Ishikawa (cell line): ENCODE results near the gene GUCA2B.

Experiments used
- CEBPB ChIP-seq: IDR thresholded peaks from 2 replicates; pipeline ENCODE4 v1.6.1; 2012
- EP300 ChIP-seq: IDR thresholded peaks from 2 replicates; pipeline ENCODE4 v1.6.1; 2012; ENCODE audit warnings: borderline replicate concordance
- FOXM1 ChIP-seq: IDR thresholded peaks from 2 replicates; pipeline ENCODE4 v1.6.1; 2012; ENCODE audit warnings: low read depth, borderline replicate concordance
- NFIC ChIP-seq: IDR thresholded peaks from 2 replicates; pipeline ENCODE4 v1.6.1; 2012
- RAD21 ChIP-seq: IDR thresholded peaks from 2 replicates; pipeline ENCODE4 v1.6.1; 2012; ENCODE audit warnings: low read depth
- REST ChIP-seq: IDR thresholded peaks from 2 replicates; pipeline ENCODE4 v1.6.1; 2012; ENCODE audit warnings: low read depth, mild to moderate bottlenecking
- TCF12 ChIP-seq: IDR thresholded peaks from 2 replicates; pipeline ENCODE4 v1.6.1; 2012; ENCODE audit warnings: low read depth

- no peak for TF ChIP-seq RAD21
- TF ChIP-seq NFIC: no peak
- TF ChIP-seq EP300: no peak
- no peak for TF ChIP-seq FOXM1
- no peak for TF ChIP-seq REST
- no peak for TF ChIP-seq TCF12
- no peak for TF ChIP-seq CEBPB
Measured at GRCh38 chr1:42130061-42130660, 23.0 kb upstream of the GUCA2B start.
